Measurements from ENCODE around the gene PAPPA2. TPM values are rescaled to one million over a fixed set of nuclear protein-coding genes. Genes with fewer than 3 reads are reported as not detected.
"Not testable (repeated sequence)": the region's sequence is repeated elsewhere in the genome, so short reads cannot be mapped to it uniquely, and the experiment has no call there.

PAPPA2 gene
- total RNA-seq, 1 donor from 2014 or later = 3.1 TPM

DNA sequence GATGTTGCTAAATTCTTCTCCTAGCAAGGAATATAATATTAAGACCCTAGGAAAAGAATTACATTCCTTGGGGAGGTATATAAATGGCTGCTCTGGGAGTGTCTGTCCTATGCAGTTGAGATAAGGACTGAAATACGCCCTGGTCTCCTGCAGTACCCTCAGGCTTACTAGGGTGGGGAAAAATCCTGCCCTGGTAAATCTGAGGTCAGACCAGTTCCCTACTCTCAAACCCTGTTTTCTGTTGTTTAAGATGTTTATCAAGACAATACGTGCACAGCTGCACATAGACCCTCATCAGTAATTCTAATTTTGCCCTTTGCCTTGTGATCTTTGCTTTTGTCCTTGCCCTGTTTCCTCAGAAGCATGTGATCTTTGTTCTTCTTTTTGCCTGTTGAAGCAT, 11.2 kb upstream of the PAPPA2 start:
- not testable (repeated sequence) for H3K4me1 ChIP-seq (ENCODE audit: control insufficient read depth in 3 of 3, insufficient read depth in 3 of 3, low read length in 3 of 3); H3K4me3 ChIP-seq (ENCODE audit: low read length in 3 of 3); H3K27me3 ChIP-seq (ENCODE audit: control insufficient read depth in 3 of 3, insufficient read depth in 3 of 3, low read length in 3 of 3); H3K9me3 ChIP-seq (ENCODE audit: control insufficient read depth in 3 of 3, low read length in 3 of 3); H3K27ac ChIP-seq (ENCODE audit: low read depth, low read length); H3K36me3 ChIP-seq (ENCODE audit: control insufficient read depth in 3 of 3, insufficient read depth in 3 of 3, low read length in 3 of 3); H3K9ac ChIP-seq (ENCODE audit: low read depth in 1 of 3, low read length in 3 of 3)

DNA sequence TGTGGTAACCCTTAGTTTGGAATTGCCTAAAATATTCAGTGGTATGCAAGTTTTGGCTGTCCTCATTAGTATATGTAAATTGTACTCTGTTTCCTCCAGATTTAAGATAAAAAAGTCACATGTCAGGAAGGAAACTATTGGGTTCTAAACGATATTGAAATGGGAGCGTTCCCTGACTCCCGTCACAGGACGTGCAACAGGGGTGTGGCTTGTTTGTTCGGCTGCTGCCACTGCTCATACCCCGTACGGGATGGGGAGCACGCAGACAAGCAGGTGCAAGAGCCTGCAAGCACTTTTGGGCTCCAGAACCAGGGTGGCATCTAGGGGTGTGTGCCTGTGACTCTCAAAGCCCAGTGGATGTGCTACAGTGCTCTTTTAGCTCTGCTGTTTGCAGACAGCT, 6.2 kb upstream of the PAPPA2 start:
- Histone ChIP-seq H3K36me3 (ENCODE audit: control insufficient read depth in 3 of 3, insufficient read depth in 3 of 3, low read length in 3 of 3) (no peaks in the 10 kb centered on the region), H3K27me3 (ENCODE audit: control insufficient read depth in 3 of 3, insufficient read depth in 3 of 3, low read length in 3 of 3) (no peaks in the 10 kb centered on the region), H3K4me1 (ENCODE audit: control insufficient read depth in 3 of 3, insufficient read depth in 3 of 3, low read length in 3 of 3) (no peaks in the 10 kb centered on the region), H3K4me3 (ENCODE audit: low read length in 3 of 3) (no peak overlapping the region), H3K9ac (ENCODE audit: low read depth in 1 of 3, low read length in 3 of 3) (no peak overlapping the region), H3K9me3 (ENCODE audit: control insufficient read depth in 3 of 3, low read length in 3 of 3) (peaks cover 0 to 2% (median 0%) of the 10 kb centered on the region in 3 donors), H3K27ac (ENCODE audit: low read depth, low read length) (no peak overlapping the region)

DNA sequence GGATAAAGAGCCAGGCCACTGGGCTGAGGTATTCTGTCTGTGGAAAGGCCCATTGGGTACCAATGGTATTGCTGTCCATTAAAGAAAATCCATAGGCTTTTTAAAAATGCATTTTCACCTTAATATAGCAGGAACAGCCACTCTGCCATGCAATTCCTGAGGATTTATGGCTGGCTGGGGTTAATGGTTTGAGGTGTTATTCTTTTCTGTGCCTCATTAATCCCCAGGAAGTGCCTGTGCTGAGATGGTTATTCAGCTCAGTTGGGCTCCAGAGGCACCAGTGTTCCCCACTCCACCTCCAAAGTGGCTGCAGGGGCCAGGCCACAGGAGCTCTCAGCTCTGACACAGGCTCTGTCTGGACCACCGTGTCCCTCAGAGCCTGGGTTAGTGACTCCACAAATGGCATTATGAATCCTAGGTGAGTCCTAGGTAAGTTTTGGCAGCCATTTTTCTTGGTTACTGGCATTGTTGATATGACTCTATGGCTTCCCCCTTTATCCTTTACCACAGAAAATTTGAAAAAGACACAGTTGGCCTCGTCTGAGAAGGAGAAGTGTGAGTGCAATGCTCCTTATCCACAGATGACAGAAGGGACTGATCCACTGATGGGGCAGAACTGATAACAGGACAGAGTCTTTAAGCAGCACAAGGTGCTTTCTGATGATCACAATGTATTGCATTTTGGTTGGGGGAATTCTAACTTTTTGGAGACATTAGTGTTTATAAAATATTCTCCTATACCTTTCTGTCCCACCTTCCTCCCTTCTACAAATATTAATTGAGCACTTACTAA, 2.2 kb upstream of the PAPPA2 start:
- H3K9me3 ChIP-seq (ENCODE audit: control insufficient read depth in 3 of 3, low read length in 3 of 3) = peaks cover 0 to 2% (median 0%) of the 10 kb centered on the region in 3 donors
- H3K27ac ChIP-seq (ENCODE audit: low read depth, low read length) = no peak overlapping the region
- no peak overlapping the region for H3K4me3 ChIP-seq (ENCODE audit: low read length in 3 of 3)
- H3K36me3 ChIP-seq (ENCODE audit: control insufficient read depth in 3 of 3, insufficient read depth in 3 of 3, low read length in 3 of 3) = no peaks in the 10 kb centered on the region
- H3K9ac ChIP-seq (ENCODE audit: low read depth in 1 of 3, low read length in 3 of 3) = no peak overlapping the region
- H3K27me3 ChIP-seq (ENCODE audit: control insufficient read depth in 3 of 3, insufficient read depth in 3 of 3, low read length in 3 of 3) = no peaks in the 10 kb centered on the region
- no peaks in the 10 kb centered on the region for H3K4me1 ChIP-seq (ENCODE audit: control insufficient read depth in 3 of 3, insufficient read depth in 3 of 3, low read length in 3 of 3)

DNA sequence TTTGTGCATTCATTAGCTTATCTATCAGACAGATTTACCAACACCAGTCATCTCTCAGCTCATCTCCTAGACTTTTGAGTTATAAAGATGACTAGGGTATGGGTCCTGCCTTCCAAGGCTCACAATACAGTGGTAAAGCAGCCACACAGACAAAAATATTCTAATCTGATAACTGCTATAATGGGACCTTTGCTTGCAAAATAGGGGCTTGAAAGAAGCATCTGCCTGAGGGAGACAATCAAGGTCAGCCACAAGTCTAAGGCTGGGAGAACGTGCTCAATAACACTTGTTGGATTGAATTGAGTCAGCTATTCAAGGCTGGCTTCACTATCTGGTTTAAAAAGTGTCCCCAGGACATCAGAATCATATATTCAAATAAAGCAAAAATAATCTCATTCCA, 1.4 kb upstream of the PAPPA2 start:
- Histone ChIP-seq H3K9me3 (ENCODE audit: control insufficient read depth in 3 of 3, low read length in 3 of 3) (peaks cover 0 to 2% (median 0%) of the 10 kb centered on the region in 3 donors), H3K27ac (ENCODE audit: low read depth, low read length) (no peak overlapping the region), H3K27me3 (ENCODE audit: control insufficient read depth in 3 of 3, insufficient read depth in 3 of 3, low read length in 3 of 3) (no peaks in the 10 kb centered on the region), H3K4me3 (ENCODE audit: low read length in 3 of 3) (no peak overlapping the region), H3K36me3 (ENCODE audit: control insufficient read depth in 3 of 3, insufficient read depth in 3 of 3, low read length in 3 of 3) (no peaks in the 10 kb centered on the region), H3K9ac (ENCODE audit: low read depth in 1 of 3, low read length in 3 of 3) (no peak overlapping the region), H3K4me1 (ENCODE audit: control insufficient read depth in 3 of 3, insufficient read depth in 3 of 3, low read length in 3 of 3) (no peaks in the 10 kb centered on the region)

DNA sequence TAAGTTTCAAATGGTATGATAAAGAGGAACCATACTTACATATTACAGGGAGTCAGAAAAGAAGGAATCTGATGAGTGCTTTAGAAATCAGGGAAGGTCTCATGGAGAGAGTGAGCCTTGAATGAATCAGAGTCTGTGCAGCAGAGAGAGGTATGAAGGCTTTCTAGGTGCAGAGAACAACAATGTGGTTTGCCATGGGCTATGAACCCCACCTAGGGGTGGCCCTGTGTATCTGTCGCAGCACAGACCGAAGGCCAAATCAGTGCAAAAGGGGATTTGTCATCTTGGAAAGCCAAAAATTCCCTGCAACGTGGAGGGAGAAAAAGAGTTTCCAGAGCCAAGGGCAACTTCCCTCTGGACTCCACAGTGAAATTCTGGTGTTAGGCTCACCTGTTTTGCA, 3.5 kb downstream of the PAPPA2 start:
- H3K9me3 ChIP-seq (ENCODE audit: control insufficient read depth in 3 of 3, low read length in 3 of 3) = no peaks in the 10 kb centered on the region
- H3K4me3 ChIP-seq (ENCODE audit: low read length in 3 of 3) = no peak overlapping the region
- no peak overlapping the region for H3K9ac ChIP-seq (ENCODE audit: low read depth in 1 of 3, low read length in 3 of 3)
- no peaks in the 10 kb centered on the region for H3K4me1 ChIP-seq (ENCODE audit: control insufficient read depth in 3 of 3, insufficient read depth in 3 of 3, low read length in 3 of 3)
- H3K27me3 ChIP-seq (ENCODE audit: control insufficient read depth in 3 of 3, insufficient read depth in 3 of 3, low read length in 3 of 3) = no peaks in the 10 kb centered on the region
- no peak overlapping the region for H3K27ac ChIP-seq (ENCODE audit: low read depth, low read length)
- no peaks in the 10 kb centered on the region for H3K36me3 ChIP-seq (ENCODE audit: control insufficient read depth in 3 of 3, insufficient read depth in 3 of 3, low read length in 3 of 3)

DNA sequence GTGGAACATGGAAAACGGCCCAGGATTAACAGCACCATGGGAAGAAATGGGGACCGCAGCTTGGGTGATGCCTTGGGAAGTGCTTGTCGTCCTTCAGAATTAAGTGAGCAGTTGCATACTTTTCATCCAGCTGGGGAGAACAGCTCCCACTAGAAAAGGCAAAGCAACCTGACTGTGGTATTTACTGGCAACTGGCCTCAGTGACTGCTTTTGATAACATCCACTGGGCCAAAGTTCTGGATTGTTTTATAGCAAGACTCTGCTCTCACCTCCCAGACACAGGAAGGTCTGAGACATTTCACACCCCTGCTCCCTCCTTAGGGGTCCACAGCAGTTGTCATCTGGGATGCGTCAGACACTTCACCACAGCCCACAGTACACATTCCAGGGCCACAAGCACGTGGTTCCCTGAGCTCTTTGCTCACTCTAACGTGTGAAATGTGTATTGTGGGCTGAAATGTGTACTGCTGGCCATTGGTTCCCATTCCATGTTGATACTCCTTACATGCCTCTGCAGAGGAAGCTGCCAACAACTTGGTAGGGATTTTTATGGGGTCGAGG, 6.6 kb downstream of the PAPPA2 start:
- no peak overlapping the region for H3K4me3 ChIP-seq (ENCODE audit: low read length in 3 of 3)
- H3K36me3 ChIP-seq (ENCODE audit: control insufficient read depth in 3 of 3, insufficient read depth in 3 of 3, low read length in 3 of 3) = no peaks in the 10 kb centered on the region

DNA sequence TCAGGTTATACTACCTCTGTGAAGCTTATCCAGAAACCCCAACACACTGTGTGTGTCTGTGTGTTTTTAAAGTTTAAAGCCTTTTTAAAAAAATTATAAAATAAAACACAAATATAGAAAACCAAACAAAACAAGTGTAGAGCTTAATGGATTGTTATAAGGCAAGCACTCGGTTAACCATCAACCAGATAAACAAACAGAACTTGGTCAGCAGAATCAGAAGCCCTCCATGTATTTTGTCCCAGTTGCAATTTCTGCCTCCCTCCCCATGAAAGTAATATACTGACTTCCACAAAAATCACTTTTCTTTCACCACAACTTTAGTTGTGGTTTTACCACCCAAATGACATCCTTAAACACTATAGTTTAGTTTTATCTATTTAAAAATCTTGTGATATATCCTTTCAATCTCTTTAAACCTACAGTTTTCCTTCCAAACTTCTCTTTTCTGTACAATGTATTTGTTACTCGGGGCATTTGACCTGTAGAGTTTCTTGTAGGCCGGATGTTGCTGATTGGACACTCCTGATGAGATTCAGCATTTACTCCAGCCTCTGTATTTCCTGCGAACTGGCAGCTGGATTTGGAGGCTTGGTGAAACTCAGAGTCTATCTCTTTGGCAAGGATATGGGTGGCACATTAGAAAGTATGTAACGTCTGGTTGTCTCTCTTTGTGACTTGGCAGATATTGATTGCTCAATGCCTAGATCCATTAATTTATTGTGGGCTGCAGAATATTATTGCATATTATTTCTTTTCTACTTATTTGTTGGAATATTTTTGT, 8.6 kb downstream of the PAPPA2 start:
- Histone ChIP-seq H3K27ac (ENCODE audit: low read depth, low read length) (no peak overlapping the region), H3K4me3 (ENCODE audit: low read length in 3 of 3) (no peak overlapping the region), H3K4me1 (ENCODE audit: control insufficient read depth in 3 of 3, insufficient read depth in 3 of 3, low read length in 3 of 3) (no peaks in the 10 kb centered on the region), H3K9me3 (ENCODE audit: control insufficient read depth in 3 of 3, low read length in 3 of 3) (no peaks in the 10 kb centered on the region), H3K27me3 (ENCODE audit: control insufficient read depth in 3 of 3, insufficient read depth in 3 of 3, low read length in 3 of 3) (no peaks in the 10 kb centered on the region), H3K9ac (ENCODE audit: low read depth in 1 of 3, low read length in 3 of 3) (no peak overlapping the region), H3K36me3 (ENCODE audit: control insufficient read depth in 3 of 3, insufficient read depth in 3 of 3, low read length in 3 of 3) (no peaks in the 10 kb centered on the region)

More for the DNA sequence above, 6.6 kb downstream of the PAPPA2 start:
- Histone ChIP-seq H3K9ac (ENCODE audit: low read depth in 1 of 3, low read length in 3 of 3) (no peak overlapping the region), H3K27ac (ENCODE audit: low read depth, low read length) (no peak overlapping the region), H3K9me3 (ENCODE audit: control insufficient read depth in 3 of 3, low read length in 3 of 3) (no peaks in the 10 kb centered on the region), H3K4me1 (ENCODE audit: control insufficient read depth in 3 of 3, insufficient read depth in 3 of 3, low read length in 3 of 3) (no peaks in the 10 kb centered on the region), H3K27me3 (ENCODE audit: control insufficient read depth in 3 of 3, insufficient read depth in 3 of 3, low read length in 3 of 3) (no peaks in the 10 kb centered on the region)

DNA sequence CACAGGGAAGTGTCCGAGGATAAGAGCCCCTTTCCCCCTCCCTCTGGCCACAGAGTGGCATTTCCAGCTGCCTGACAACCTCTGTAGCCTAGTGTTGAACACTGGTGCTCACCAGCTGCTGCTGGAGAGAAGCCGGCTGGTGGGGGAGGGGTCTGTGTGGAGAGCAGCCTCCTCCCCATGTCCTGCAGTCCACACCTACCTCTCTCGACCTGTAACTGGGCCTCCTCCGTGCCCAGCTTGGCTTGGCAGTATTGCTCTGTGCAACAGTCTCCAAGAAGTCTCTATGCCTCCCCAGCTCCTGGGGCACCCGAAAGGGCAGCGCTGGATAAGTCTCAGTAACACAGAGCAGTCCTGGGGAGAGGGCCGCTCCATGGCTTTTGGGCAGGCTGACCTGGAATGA, 17.0 kb downstream of the PAPPA2 start:
- H3K9me3 ChIP-seq (ENCODE audit: control insufficient read depth in 3 of 3, low read length in 3 of 3) = peaks cover 0 to 2% (median 0%) of the 10 kb centered on the region in 3 donors
- no peak overlapping the region for H3K4me3 ChIP-seq (ENCODE audit: low read length in 3 of 3)
- no peak overlapping the region for H3K27ac ChIP-seq (ENCODE audit: low read depth, low read length)
- H3K4me1 ChIP-seq (ENCODE audit: control insufficient read depth in 3 of 3, insufficient read depth in 3 of 3, low read length in 3 of 3) = no peaks in the 10 kb centered on the region
- H3K9ac ChIP-seq (ENCODE audit: low read depth in 1 of 3, low read length in 3 of 3) = no peak overlapping the region
- no peaks in the 10 kb centered on the region for H3K27me3 ChIP-seq (ENCODE audit: control insufficient read depth in 3 of 3, insufficient read depth in 3 of 3, low read length in 3 of 3)
- no peaks in the 10 kb centered on the region for H3K36me3 ChIP-seq (ENCODE audit: control insufficient read depth in 3 of 3, insufficient read depth in 3 of 3, low read length in 3 of 3)

DNA sequence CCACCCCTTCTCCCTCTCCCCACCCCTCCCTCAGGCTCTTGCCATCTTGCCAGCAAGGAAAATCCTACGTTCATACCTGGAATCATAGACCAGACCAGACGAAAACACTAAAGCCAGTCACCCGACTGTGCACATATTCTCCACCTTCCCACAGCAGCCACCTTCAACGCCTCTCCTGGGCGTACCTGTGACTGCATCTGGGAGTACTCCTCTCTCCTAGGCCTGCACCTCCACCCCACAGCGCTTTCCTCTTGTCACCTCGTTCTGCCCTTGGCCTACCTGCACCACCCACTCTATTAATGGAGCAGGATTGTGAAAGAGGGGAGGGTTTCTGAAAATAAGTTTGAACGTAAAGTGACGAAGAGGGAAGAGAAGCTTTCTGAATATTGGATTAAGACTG, 17.8 kb downstream of the PAPPA2 start:
- no peaks in the 10 kb centered on the region for H3K4me1 ChIP-seq (ENCODE audit: control insufficient read depth in 3 of 3, insufficient read depth in 3 of 3, low read length in 3 of 3)
- no peaks in the 10 kb centered on the region for H3K27me3 ChIP-seq (ENCODE audit: control insufficient read depth in 3 of 3, insufficient read depth in 3 of 3, low read length in 3 of 3)
- H3K9ac ChIP-seq (ENCODE audit: low read depth in 1 of 3, low read length in 3 of 3) = no peak overlapping the region
- no peak overlapping the region for H3K27ac ChIP-seq (ENCODE audit: low read depth, low read length)
- peaks cover 0 to 2% (median 0%) of the 10 kb centered on the region in 3 donors for H3K9me3 ChIP-seq (ENCODE audit: control insufficient read depth in 3 of 3, low read length in 3 of 3)
- no peak overlapping the region for H3K4me3 ChIP-seq (ENCODE audit: low read length in 3 of 3)
- no peaks in the 10 kb centered on the region for H3K36me3 ChIP-seq (ENCODE audit: control insufficient read depth in 3 of 3, insufficient read depth in 3 of 3, low read length in 3 of 3)

DNA sequence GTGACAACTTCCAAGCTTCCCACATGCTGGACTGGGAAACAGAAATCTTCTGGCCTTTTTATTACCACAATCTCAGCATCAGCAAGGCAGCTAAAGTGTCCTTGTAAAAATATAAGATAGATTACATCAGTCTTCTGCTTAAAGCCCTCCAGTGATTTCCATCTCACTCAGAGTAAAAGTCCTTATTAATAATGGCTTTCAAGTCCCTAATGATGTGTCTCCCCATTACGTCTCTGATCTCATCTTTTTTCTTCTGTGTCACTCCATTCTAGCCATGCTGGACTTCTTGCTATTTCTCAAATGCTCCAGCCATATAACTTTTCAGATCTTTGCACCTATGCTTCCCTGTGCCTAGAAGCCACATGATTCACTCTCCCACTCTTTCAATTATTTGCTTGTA, 22.1 kb downstream of the PAPPA2 start:
- Histone ChIP-seq H3K27me3 (ENCODE audit: control insufficient read depth in 3 of 3, insufficient read depth in 3 of 3, low read length in 3 of 3) (no peaks in the 10 kb centered on the region), H3K36me3 (ENCODE audit: control insufficient read depth in 3 of 3, insufficient read depth in 3 of 3, low read length in 3 of 3) (no peaks in the 10 kb centered on the region), H3K9me3 (ENCODE audit: control insufficient read depth in 3 of 3, low read length in 3 of 3) (peaks cover 0 to 2% (median 0%) of the 10 kb centered on the region in 3 donors), H3K9ac (ENCODE audit: low read depth in 1 of 3, low read length in 3 of 3) (no peak overlapping the region), H3K27ac (ENCODE audit: low read depth, low read length) (no peak overlapping the region), H3K4me1 (ENCODE audit: control insufficient read depth in 3 of 3, insufficient read depth in 3 of 3, low read length in 3 of 3) (no peaks in the 10 kb centered on the region), H3K4me3 (ENCODE audit: low read length in 3 of 3) (no peak overlapping the region)
